ENCODE measurements around the gene WWC2.
"Not testable (repeated sequence)": the region's sequence is repeated elsewhere in the genome, so short reads cannot be mapped to it uniquely, and the experiment has no call there.

WWC2 gene

DNA sequence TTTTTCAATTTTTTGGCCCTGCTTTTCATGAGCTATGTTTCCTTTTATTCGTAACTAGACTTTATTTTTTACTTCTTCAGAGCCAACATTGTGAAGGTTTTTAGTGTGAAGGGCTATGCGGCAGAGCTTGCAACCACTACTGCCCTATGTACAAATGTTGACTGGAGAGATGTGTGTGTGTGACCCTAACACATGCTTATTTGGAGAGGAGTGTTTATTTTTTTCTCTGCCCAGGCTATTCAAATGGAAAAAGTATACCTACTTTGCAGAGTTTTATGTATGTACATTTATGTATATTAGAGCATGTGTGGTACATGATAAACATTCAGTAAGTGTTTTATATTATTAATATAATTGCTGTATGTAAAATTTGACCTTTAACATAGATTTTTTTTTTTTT lies 86.5 kb downstream of the WWC2 start:
- DNase-seq (ENCODE audit: low spot score), result no peak
- ChIA-PET CTCF (no interaction called here), POLR2A (ENCODE audit: low non-redundant PET) (no interaction called here)
- no peak overlapping the region for H3K27ac ChIP-seq
- TF ChIP-seq, protein P1, sequence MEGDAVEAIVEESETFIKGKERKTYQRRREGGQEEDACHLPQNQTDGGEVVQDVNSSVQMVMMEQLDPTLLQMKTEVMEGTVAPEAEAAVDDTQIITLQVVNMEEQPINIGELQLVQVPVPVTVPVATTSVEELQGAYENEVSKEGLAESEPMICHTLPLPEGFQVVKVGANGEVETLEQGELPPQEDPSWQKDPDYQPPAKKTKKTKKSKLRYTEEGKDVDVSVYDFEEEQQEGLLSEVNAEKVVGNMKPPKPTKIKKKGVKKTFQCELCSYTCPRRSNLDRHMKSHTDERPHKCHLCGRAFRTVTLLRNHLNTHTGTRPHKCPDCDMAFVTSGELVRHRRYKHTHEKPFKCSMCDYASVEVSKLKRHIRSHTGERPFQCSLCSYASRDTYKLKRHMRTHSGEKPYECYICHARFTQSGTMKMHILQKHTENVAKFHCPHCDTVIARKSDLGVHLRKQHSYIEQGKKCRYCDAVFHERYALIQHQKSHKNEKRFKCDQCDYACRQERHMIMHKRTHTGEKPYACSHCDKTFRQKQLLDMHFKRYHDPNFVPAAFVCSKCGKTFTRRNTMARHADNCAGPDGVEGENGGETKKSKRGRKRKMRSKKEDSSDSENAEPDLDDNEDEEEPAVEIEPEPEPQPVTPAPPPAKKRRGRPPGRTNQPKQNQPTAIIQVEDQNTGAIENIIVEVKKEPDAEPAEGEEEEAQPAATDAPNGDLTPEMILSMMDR (conservative IDR thresholded peaks at IDR 0.05; ENCODE audit: low read depth), result no peak

DNA sequence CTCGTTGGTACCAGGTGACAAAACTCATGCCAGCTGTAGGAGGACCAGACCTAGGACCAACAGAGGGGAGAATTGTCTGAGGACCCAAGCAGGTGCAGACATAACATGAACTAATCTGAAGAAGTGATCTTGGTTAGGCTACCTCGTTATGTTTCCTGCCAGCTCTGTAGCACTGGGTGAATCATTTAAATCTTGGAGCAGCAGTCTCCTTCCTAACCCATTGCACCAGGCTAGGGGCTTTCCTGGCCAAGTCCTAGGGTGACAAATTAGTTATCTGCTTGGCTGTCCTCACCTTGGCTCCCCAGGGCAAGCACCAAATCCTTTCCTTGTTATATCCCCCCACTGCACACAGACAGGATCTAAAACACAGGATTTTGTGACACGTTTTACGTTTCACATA lies 87.8 kb downstream of the WWC2 start:
- TF ChIP-seq, protein P1 (conservative IDR thresholded peaks at IDR 0.05; ENCODE audit: low read depth), result no peak
- ChIA-PET CTCF (no interaction called here), POLR2A (ENCODE audit: low non-redundant PET) (no interaction called here)
- no peak for DNase-seq (ENCODE audit: low spot score)
- H3K27ac ChIP-seq, result no peak overlapping the region

DNA sequence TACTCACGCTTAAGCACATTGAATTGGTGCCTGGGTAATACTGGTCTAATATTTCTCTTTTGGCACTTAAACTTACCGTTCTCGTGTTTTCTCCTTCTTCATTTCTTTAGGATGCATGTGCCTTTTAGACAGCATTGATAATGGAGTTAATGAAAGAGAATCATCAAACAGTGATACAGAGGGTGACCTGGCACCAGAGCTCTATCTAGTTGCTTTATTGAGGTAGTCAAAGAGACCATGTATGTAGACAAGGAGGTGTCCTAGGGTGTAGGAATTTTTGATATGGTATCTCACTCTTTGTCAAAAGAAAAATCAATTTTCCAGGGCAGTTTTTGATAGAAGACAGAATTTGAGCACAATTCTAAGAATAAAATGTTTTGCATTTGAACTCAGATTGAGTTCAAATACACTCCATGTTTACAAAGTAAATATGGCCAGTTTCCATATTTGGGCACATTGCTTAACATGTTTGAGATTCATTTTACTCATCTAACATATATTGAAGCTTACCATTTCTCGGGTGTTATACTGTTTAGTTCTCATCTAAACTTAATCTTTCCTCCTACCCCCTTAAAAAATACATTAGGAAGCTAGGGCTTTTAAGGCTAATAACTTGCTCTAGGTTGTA lies 92.0 kb downstream of the WWC2 start:
- ChIA-PET POLR2A (ENCODE audit: low non-redundant PET) (no interaction called here), CTCF (no interaction called here)
- TF ChIP-seq, protein P1 (conservative IDR thresholded peaks at IDR 0.05; ENCODE audit: low read depth), result no peak
- no peak overlapping the region for H3K27ac ChIP-seq
- DNase-seq (ENCODE audit: low spot score), result no peak

DNA sequence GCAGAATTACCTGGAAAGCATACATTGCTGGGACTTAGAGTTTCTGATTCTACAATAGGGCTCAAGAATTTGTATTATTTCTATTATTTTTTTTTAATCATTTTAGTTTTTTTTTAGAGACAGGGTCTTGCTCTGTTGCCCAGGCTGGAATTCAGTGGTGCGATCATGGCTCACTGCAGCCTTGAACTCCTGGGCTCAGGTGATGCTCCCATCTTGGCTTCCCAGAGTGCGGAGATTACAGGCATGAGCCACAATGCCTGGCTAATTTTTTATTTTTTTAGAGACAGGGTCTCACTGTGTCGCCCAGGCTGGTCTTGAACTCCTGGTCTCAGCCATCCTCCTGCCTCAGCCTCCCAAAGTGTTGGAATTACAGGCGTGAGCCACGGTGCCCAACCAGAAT lies 92.6 kb downstream of the WWC2 start:
- DNase-seq (ENCODE audit: low spot score), result no peak
- POLR2A ChIA-PET (ENCODE audit: low non-redundant PET), result no interaction called here
- TF ChIP-seq, protein P1 (conservative IDR thresholded peaks at IDR 0.05; ENCODE audit: low read depth), result no peak
- CTCF ChIA-PET, result no interaction called here
- H3K27ac ChIP-seq, result no peak overlapping the region

DNA sequence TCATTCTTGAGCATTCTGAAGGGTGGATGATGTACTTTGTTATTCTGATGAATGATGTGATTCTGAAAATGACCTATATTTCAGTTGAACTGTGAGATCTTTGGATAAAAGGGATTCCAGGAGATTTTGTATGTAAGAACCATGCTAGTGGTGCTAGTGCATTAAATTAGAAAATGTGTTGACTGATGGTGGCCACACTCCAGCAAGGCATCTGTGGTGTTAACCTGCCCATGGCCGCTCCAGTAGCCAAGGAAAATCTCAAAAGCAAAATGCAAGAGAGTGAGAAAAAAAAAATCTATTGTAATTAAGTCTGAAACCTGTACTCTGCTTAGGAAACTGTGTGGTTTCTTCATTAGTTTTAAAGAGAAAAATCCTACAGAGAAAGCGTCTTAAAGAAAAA lies 93.5 kb downstream of the WWC2 start:
- CTCF ChIA-PET, result no interaction called here
- TF ChIP-seq, protein P1 (conservative IDR thresholded peaks at IDR 0.05; ENCODE audit: low read depth), result no peak
- H3K27ac ChIP-seq, result no peak overlapping the region
- POLR2A ChIA-PET (ENCODE audit: low non-redundant PET), result no interaction called here
- DNase-seq (ENCODE audit: low spot score), result no peak

DNA sequence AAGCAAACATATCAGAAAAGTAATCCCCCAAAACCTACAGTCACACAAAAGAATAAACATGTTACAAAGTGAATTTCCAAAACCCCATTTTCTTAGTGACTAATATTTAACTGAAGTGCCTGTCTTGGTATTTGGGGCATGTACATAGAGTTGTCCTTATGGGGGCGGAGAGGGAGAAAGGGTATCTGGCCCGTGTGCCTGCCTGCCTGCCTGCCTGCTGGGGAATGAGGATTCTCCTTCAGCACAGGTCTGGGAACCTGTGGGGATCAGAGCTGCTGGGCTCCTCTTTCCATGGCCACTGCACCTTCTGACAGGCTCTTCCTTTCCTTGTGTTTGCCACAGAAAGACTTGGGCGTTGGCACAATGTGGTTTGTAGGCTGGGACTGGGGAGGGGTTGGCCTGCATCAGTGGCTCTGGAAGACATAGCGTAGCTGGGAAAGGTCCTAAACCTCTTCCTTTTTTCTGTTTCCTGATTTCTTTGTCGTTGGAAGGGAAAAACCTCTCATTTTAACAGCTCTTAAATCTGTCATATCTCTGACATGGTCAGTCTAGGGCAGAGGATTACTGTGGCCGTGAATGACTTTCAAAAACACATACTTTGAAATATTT lies 94.8 kb downstream of the WWC2 start:
- POLR2A ChIA-PET (ENCODE audit: low non-redundant PET); DNase-seq (ENCODE audit: low spot score); CTCF ChIA-PET; H3K27ac ChIP-seq: not testable (repeated sequence)

DNA sequence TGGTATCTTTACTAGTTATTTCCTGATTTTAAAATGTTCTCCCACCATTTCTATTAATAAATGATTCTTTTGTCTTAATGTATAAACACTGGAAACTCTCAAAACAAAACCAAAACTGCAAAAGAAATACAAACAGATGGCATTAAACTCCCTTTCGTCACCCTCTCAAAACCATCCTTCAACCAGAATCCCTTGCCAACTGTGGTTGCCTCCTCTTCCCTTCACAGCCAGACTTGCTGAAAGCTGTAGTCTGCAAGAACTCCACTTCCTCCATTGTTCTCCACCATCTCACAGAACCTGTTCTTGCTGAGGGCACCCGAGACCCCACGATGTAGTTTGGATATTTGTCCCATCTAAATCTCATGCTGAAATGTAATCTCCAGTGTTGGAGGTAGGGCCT lies 96.5 kb downstream of the WWC2 start:
- POLR2A ChIA-PET (ENCODE audit: low non-redundant PET), result no interaction called here
- TF ChIP-seq, protein P1 (conservative IDR thresholded peaks at IDR 0.05; ENCODE audit: low read depth), result no peak
- H3K27ac ChIP-seq, result no peak overlapping the region
- no peak for DNase-seq (ENCODE audit: low spot score)
- CTCF ChIA-PET, result no interaction called here
